Measurements from ENCODE around the gene DRD3.

The DRD3 gene

DNA sequence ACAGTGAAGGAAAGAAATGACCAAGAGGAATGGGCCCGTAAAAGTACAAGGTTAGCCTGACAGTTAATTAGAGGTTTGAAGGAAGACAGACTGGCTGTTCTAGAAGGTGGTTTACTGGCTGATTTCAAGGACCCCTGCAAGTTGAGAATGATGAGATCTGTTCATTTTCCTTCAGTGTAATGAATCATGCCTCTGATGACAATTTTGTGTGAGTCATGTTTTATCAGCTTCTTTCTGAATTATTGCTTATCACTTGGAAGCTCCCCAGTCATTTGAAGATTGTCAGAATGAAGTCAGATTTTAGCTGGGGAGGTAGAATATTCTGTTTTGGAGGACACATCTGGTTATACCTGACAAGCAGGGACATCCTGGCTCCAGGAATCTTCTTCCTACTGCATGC is 50.6 kb downstream of the DRD3 start:
- Histone ChIP-seq H3K4me3 (ENCODE audit: low read depth, low read length) (no peak overlapping the region), H3K27ac (no peak overlapping the region), H3K27me3 (ENCODE audit: insufficient read depth, low read depth, severe bottlenecking) (no peaks in the 10 kb centered on the region), H3K9me3 (ENCODE audit: severe bottlenecking) (no peaks in the 10 kb centered on the region), H3K36me3 (no peaks in the 10 kb centered on the region)
- TF ChIP-seq, protein P1, sequence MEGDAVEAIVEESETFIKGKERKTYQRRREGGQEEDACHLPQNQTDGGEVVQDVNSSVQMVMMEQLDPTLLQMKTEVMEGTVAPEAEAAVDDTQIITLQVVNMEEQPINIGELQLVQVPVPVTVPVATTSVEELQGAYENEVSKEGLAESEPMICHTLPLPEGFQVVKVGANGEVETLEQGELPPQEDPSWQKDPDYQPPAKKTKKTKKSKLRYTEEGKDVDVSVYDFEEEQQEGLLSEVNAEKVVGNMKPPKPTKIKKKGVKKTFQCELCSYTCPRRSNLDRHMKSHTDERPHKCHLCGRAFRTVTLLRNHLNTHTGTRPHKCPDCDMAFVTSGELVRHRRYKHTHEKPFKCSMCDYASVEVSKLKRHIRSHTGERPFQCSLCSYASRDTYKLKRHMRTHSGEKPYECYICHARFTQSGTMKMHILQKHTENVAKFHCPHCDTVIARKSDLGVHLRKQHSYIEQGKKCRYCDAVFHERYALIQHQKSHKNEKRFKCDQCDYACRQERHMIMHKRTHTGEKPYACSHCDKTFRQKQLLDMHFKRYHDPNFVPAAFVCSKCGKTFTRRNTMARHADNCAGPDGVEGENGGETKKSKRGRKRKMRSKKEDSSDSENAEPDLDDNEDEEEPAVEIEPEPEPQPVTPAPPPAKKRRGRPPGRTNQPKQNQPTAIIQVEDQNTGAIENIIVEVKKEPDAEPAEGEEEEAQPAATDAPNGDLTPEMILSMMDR (IDR thresholded peaks at IDR 0.05; ENCODE audit: low read depth, low read length) = no peak
- no peak for DNase-seq

DNA sequence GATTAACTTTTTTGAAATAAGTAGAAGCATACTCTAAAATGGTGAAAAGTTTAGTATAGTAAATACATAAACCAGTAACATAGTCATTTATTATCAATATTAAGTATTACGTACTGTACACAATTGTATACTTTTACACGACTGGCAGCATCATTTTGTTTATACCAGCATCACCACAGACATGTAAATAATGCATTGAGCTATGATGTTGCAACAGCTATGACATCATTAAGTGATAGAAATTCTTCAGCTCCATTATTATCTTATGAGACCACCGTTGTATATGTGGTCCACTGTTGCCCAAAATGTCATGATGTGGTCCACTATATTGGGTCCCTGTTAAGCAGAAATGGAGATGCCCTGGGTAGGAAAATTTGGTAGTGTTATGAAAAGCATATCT is 51.3 kb downstream of the DRD3 start:
- Histone ChIP-seq H3K4me3 (ENCODE audit: low read depth, low read length) (no peak overlapping the region), H3K9me3 (ENCODE audit: severe bottlenecking) (no peaks in the 10 kb centered on the region), H3K36me3 (no peaks in the 10 kb centered on the region), H3K27ac (no peak overlapping the region), H3K27me3 (ENCODE audit: insufficient read depth, low read depth, severe bottlenecking) (no peaks in the 10 kb centered on the region)
- TF ChIP-seq, protein P1 (IDR thresholded peaks at IDR 0.05; ENCODE audit: low read depth, low read length) = no peak
- no peak for DNase-seq

DNA sequence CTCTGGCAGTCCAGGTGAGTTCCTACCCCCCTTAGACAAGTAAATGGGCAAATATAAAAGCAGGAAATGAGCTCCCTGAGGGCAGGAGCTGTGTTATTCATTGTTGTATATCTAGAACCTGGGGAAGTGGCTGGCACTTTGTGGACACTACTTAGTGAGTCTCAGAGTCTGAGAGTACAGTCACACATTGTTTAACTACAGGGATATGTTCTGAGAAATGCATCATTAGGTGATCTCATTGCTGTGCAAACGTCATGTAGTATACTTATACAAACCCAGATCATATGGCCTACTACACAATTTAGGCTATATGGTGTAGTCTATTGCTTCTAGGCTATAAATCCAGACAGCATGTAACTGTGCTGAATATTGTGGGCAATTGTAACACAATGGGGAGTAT is 52.4 kb downstream of the DRD3 start:
- Histone ChIP-seq H3K4me3 (ENCODE audit: low read depth, low read length) (no peak overlapping the region), H3K9me3 (ENCODE audit: severe bottlenecking) (no peaks in the 10 kb centered on the region), H3K36me3 (no peaks in the 10 kb centered on the region), H3K27ac (no peak overlapping the region), H3K27me3 (ENCODE audit: insufficient read depth, low read depth, severe bottlenecking) (no peaks in the 10 kb centered on the region)
- TF ChIP-seq, protein P1 (IDR thresholded peaks at IDR 0.05; ENCODE audit: low read depth, low read length) = no peak
- DNase-seq = no peak

DNA sequence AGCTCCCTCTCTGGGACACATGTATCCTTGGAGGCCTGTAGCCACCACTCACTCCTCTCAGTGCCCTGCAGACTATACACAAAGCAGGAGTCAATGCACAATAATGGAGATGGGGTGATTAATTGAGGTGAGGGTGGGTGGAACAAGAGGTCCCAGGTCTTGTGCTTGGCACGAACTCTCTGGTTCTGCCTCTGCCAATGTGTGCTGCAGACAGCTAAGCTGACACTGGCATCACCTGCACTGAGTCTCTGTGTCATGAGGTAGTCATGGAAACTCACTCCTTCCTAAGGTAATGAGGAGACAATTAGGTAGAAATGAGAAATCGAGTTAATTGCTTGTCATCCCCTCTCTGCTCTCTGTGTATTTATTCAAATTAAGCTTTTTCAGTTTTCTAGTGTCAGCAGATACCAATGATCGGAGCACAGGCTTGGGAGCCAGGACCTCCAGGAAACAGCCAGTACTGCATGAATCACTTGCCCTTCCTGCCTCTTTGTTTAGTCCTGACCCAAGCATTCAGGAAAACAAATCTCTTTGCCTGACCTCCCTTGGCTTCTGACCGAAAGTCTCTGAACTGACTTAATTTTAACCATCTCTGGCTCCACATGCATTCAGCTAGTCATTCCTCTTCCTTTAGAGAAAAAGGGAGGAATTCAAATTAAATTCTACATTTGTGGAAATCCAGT is 56.7 kb downstream of the DRD3 start:
- Histone ChIP-seq H3K9me3 (ENCODE audit: severe bottlenecking) (no peaks in the 10 kb centered on the region), H3K27ac (no peak overlapping the region), H3K27me3 (ENCODE audit: insufficient read depth, low read depth, severe bottlenecking) (no peaks in the 10 kb centered on the region), H3K36me3 (no peaks in the 10 kb centered on the region), H3K4me3 (ENCODE audit: low read depth, low read length) (no peak overlapping the region)
- DNase-seq = no peak
- TF ChIP-seq, protein P1 (IDR thresholded peaks at IDR 0.05; ENCODE audit: low read depth, low read length) = no peak

DNA sequence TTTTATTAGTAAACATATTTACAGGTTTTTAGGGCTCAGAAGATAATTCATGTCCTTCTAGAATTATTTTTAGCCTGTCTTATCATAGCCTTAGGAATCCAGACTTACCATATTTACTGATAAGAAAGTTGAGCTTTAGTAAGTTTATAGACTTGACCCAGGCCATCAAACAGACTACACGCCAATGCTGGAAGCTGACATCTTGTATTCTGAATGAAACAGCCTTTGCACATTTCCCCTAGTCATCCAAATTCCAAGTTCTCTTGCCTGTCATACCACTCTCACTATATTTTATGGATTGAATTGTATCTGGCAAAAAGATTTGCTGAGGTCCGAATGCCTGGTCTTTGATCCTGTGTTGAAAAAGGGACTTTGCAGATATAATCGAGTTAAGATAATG is 58.6 kb downstream of the DRD3 start:
- TF ChIP-seq, protein P1 (IDR thresholded peaks at IDR 0.05; ENCODE audit: low read depth, low read length) = no peak
- Histone ChIP-seq H3K4me3 (ENCODE audit: low read depth, low read length) (no peak overlapping the region), H3K27ac (no peak overlapping the region), H3K36me3 (no peaks in the 10 kb centered on the region), H3K27me3 (ENCODE audit: insufficient read depth, low read depth, severe bottlenecking) (no peaks in the 10 kb centered on the region), H3K9me3 (ENCODE audit: severe bottlenecking) (no peaks in the 10 kb centered on the region)
- no peak for DNase-seq

DNA sequence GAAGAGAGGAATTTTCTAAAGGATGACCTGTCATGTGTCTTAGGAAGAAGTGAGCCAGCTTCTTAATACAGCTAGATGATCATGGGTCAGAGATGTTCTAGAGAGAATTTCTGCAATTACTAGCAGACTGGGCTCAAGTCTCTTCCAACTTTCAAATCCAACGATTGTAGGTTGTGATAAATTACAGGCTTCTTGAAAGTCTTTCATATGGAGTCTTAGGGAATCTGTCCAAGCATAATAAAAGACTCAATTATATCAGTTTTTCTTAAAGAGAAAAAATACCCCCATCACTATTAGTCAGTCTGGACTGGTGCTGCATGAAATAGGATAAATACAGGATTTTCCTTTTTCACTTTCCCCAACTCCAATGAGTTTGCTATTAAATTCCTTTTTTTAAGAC is 59.1 kb downstream of the DRD3 start:
- Histone ChIP-seq H3K27ac (no peak overlapping the region), H3K27me3 (ENCODE audit: insufficient read depth, low read depth, severe bottlenecking) (no peaks in the 10 kb centered on the region), H3K4me3 (ENCODE audit: low read depth, low read length) (no peak overlapping the region), H3K9me3 (ENCODE audit: severe bottlenecking) (no peaks in the 10 kb centered on the region), H3K36me3 (no peaks in the 10 kb centered on the region)
- DNase-seq = no peak
- TF ChIP-seq, protein P1 (IDR thresholded peaks at IDR 0.05; ENCODE audit: low read depth, low read length) = no peak
